Muscle layer of duodenum (tissue), 2 donors: ENCODE data around the gene ISG20L2.

Experiments
- H3K27ac ChIP-seq: one replicate; pipeline ENCODE4 v1.7.0; 2013; ENCODE audit warnings: mild to moderate bottlenecking, low read length
- H3K27me3 ChIP-seq: one replicate; pipeline ENCODE4 v1.7.0; 2013; ENCODE audit warnings: low read depth, mild to moderate bottlenecking, control low read depth, low read length
- H3K36me3 ChIP-seq, 2 donors: one replicate each; pipeline ENCODE4 v1.7.0; 2013; ENCODE audit warnings: low read length in 2 of 2, control low read depth in 1 of 2, mild to moderate bottlenecking in 1 of 2; ENCODE audit not compliant: insufficient read depth in 2 of 2, control insufficient read depth in 1 of 2
- H3K4me1 ChIP-seq, 2 donors: one replicate each; pipeline ENCODE4 v1.7.0; 2013; ENCODE audit warnings: low read length in 2 of 2, mild to moderate bottlenecking in 2 of 2, control low read depth in 1 of 2, moderate library complexity in 1 of 2; ENCODE audit not compliant: insufficient read depth in 2 of 2, control insufficient read depth in 1 of 2
- H3K4me3 ChIP-seq, 2 donors: one replicate each; pipeline ENCODE4 v1.7.0; 2013; ENCODE audit warnings: low read length in 2 of 2, low read depth in 1 of 2, mild to moderate bottlenecking in 1 of 2
- H3K9me3 ChIP-seq, 2 donors: one replicate each; pipeline ENCODE4 v1.7.0; 2013; ENCODE audit warnings: low read length in 2 of 2, control low read depth in 1 of 2, mild to moderate bottlenecking in 1 of 2; ENCODE audit not compliant: control insufficient read depth in 1 of 2
- donor health status: healthy.

Gene ISG20L2

DNA sequence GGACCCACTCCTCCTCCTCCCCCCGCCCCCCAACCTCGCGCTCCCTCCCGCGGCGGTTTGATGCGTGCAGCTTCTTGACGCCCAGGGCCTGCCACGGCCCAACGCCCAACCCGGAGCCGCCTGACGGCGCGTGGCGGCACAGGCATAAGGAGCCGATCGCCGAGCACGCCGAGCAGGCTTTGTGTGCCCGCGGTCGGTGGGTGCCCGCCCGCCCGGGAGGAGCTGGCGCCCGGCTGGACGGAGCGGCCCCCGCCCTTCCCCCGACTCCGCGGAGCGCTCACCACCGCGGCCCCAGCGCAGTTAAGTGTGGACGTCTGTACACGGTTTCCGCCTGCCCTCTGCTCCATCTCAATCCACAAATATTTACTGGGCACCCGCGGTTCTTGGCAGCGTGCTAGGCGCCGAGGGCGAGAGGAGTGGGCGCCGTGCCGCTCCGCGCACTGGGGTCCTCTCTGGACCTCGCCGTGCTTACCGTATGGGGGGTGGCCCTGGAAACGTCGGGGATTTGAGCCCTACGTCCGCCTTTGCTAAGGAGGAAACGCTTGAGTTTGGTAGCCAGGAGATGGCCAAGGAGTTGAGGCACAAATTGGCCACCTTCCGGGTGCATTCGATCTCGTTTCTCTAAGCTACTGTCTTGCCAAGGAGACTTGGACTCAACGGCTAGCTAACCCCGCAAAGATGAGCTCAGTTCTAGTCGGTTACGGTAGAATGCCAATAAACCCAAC is 23.4 kb upstream of the ISG20L2 start:
- Histone ChIP-seq H3K9me3 (no peaks in the 10 kb centered on the region), H3K27me3 (no peaks in the 10 kb centered on the region)

DNA sequence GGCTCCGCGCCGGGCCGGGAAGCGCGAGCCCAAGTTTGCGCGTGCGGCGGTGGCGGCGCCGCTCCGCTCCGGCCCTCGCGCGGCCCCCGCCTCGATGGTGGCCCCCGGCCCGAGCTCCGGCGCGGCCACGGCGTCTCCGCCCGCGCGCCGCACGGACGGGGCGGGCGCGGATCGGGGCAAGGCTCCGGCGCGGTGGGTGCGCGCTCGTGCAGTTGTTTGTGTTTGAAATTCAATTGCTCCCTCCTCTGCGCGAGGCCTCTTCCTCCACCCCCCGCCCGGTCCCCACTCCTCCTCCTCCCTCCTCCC is 22.8 kb upstream of the ISG20L2 start, which contains the start of gene HDGF:
TSS of gene HDGF (minus strand) at position 225 of the 306 bp plus-strand sequence. CDS start 246 bp downstream, outside the sequence.
- H3K4me1 ChIP-seq = peaks cover 34 to 48% of the 10 kb centered on the region in 2 donors
- no peaks in the 10 kb centered on the region for H3K27me3 ChIP-seq
- peak within 1 kb of the TSS; percentile 90 to 96 for H3K4me3 ChIP-seq
- H3K9me3 ChIP-seq = no peaks in the 10 kb centered on the region
- peaks cover 0 to 19% of the 10 kb centered on the region in 2 donors for H3K36me3 ChIP-seq
- peak within 1 kb of the TSS; percentile 96 for H3K27ac ChIP-seq

More for the DNA sequence above, 23.4 kb upstream of the ISG20L2 start:
- peak overlapping the region; percentile 91 for H3K27ac ChIP-seq
- peak overlapping the region; percentile 90 to 96 for H3K4me3 ChIP-seq
- H3K4me1 ChIP-seq = peaks cover 34 to 45% of the 10 kb centered on the region in 2 donors
- peaks cover 0 to 15% of the 10 kb centered on the region in 2 donors for H3K36me3 ChIP-seq

DNA sequence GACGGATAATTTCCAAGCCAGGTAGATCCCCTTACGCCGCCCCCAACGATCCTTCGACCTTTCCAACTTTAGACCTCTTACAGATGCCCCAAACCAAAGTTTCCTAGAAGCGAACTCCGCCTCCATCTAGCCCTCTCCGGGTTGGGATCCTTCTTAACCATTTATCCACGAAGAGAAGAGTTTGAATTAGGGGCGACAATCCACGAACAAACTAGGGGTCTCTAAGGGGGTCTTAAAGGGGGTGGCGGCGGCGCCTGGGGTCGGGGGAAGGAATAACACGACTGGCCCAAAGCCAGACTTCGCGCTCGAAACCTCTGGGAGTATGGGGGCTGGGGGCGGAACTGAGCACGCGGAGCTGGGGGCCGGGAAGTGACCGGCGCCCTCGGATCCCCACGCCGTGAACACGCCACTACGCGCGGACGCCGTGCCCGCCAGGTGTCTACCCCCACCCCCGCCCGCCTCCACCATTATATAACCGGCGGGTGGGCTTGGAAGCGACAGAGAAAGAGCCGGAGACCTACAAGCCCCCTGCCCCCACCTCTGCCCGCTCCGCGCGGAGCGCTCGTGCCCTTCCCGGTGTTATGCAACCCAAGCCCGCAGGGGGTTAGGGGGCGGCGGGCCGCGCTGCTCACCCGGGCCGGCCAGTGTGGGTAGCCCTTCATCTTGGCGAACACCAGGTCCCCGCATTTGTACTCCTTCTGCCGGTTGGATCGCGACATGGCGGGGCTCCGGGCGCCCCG is 22.3 kb upstream of the ISG20L2 start:
- Histone ChIP-seq H3K4me1 (peaks cover 35 to 53% of the 10 kb centered on the region in 2 donors), H3K36me3 (peaks cover 0 to 19% of the 10 kb centered on the region in 2 donors), H3K9me3 (no peaks in the 10 kb centered on the region), H3K27me3 (no peaks in the 10 kb centered on the region), H3K4me3 (peak overlapping the region; percentile 90 to 93), H3K27ac (peak overlapping the region; percentile 96)

DNA sequence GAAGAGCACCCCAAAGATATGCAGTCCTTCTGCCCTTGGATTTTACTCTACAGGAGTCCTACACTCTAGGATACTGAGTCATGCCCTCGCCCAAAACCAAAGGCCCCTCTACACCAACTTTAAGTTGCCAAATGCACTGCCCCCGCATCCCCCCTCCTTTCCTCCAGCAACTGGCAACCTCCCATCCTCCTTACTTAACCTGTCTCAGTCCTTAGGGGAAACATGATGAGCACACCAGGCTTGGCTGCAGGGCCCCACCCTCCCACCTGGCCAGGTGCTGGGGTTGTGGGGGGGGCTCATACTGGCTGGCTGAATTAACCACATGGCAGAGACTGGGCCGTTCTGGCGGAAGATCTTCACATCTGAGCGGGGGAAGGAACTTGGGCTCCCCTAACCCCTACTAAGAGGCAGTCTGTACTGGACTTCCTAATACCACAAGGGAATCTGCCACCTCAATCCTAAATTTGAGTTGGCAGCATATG is 21.7 kb upstream of the ISG20L2 start:
- H3K4me1 ChIP-seq = peaks cover 40 to 60% of the 10 kb centered on the region in 2 donors
- peak overlapping the region; percentile 90 to 93 for H3K4me3 ChIP-seq
- H3K36me3 ChIP-seq = peaks cover 0 to 19% of the 10 kb centered on the region in 2 donors
- H3K27ac ChIP-seq = peak overlapping the region; percentile 96
- no peaks in the 10 kb centered on the region for H3K27me3 ChIP-seq
- H3K9me3 ChIP-seq = no peaks in the 10 kb centered on the region

DNA sequence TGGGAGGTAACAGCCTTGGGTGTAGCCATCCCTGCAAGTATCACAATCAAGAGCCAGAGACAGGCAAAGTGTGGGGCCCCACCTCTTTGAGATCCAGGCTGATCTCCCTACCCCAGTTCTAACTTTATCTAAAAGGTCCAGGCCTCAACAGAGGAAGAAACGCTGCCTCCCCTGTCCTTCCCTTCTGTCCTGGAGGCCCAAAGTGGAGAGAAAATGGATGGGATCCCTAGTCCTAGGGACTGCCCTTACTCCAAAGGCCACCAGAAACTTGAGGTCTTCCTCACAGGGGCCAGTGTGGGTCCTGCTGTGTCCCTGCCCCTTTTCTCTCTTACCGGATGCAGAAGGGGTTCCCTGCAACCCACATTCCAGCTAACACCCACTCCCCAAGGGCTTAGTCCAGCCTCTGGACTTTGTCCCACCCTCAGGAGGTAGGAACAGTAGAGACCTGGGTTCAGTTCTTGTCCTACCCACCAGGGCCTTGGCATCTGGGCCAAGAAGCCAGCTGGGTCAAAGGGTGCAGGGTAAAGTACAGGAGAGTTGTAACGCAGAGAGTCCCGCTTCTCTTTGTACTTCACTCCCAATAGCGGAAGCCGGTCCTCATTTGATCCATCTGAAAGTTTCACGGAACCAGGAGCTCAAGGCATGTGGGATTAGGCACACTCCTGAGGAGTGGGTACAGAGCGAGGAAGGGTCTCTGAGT is 21.0 kb upstream of the ISG20L2 start:
- Histone ChIP-seq H3K36me3 (peaks cover 0 to 24% of the 10 kb centered on the region in 2 donors), H3K9me3 (no peaks in the 10 kb centered on the region), H3K4me1 (peaks cover 40 to 65% of the 10 kb centered on the region in 2 donors), H3K27me3 (no peaks in the 10 kb centered on the region), H3K27ac (peak overlapping the region; percentile 96), H3K4me3 (peak overlapping the region; percentile 90 to 93)

DNA sequence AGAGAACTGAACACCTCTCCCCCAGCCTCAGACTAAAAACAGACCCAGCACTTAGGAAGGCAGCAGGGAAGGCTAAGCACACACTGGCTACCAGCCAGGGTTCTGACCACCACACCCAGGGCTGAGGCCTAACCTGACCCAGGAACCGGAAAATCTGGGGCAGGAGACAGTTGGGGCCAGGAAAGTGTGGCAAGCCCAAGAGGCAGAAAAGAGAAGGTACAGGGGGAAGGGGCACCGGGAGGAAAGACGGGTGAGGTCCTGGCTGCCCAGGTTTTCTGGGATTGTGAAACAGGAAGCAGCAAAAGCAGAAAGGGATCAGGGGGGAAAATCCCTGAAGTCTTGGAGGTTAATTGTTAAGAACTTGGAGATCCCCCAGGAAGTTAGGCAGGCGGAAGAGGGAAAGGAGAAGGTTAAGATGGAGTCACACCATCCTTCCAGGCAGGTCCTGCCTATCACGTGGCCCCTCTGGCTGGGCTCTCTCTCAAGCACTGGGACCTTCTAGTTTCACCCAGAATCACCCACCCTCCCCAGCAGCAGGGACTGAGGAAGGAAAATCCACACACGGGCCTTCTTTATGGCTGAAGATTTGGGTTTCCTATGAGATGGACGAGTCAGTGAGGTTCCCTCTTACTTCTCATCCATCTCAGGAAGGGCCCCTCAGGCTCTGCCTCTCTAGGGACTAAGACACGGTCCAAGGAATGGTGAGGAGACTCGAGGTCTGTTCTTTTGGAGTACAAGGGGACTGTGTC is 20.3 kb upstream of the ISG20L2 start:
- peaks cover 4 to 29% of the 10 kb centered on the region in 2 donors for H3K36me3 ChIP-seq
- H3K27me3 ChIP-seq = no peaks in the 10 kb centered on the region
- peak overlapping the region; percentile 90 to 93 for H3K4me3 ChIP-seq
- H3K4me1 ChIP-seq = peaks cover 40 to 65% of the 10 kb centered on the region in 2 donors
- H3K9me3 ChIP-seq = no peaks in the 10 kb centered on the region
- peak overlapping the region; percentile 96 for H3K27ac ChIP-seq

DNA sequence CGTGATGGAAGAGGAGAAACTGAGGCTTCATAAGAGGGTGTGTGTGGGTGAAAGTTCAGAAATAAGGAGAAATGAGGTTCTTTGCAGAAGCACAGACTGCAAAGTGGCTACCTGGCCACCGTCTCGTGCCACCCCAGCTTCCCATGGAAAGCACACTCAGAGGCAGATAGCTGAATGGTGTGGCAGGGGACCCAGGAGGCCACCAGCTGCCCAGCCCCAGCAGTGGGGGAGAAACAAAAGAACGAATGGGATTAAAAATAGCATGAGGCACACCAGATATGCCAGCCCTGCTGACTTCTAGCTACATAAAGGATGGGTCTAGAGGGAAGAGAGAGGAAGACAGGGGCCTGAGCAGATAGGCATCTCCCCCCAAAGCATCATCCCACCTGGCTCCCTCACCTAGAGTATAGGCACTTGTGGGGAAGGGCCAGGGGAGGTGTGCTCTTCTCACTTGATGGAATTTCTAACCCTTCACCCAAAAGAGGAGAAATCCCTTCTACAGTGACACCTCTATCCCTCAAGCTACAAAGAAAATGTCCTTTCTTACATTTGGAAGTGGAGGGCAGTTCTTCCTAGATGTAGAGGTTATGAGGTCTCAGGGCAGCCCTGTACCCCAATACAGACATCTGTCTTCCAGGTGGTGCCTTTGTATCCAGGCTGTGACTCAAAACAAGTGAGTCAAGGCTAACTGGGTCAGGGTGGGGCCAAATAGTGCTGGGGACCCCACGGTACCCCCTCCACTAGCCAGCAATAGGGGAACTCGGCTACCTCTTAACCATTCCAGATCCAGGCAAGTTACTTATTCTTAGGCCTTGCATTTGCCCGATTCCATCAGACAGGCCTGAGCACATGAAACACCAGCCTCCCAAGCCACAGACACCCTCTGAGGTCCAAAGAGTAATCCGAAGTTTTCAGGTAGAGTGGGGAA is 19.4 kb upstream of the ISG20L2 start:
- peaks cover 10 to 37% of the 10 kb centered on the region in 2 donors for H3K36me3 ChIP-seq
- H3K9me3 ChIP-seq = no peaks in the 10 kb centered on the region
- H3K27ac ChIP-seq = peak overlapping the region; percentile 96
- peak overlapping the region; percentile 90 to 93 for H3K4me3 ChIP-seq
- peaks cover 38 to 59% of the 10 kb centered on the region in 2 donors for H3K4me1 ChIP-seq
- H3K27me3 ChIP-seq = no peaks in the 10 kb centered on the region

DNA sequence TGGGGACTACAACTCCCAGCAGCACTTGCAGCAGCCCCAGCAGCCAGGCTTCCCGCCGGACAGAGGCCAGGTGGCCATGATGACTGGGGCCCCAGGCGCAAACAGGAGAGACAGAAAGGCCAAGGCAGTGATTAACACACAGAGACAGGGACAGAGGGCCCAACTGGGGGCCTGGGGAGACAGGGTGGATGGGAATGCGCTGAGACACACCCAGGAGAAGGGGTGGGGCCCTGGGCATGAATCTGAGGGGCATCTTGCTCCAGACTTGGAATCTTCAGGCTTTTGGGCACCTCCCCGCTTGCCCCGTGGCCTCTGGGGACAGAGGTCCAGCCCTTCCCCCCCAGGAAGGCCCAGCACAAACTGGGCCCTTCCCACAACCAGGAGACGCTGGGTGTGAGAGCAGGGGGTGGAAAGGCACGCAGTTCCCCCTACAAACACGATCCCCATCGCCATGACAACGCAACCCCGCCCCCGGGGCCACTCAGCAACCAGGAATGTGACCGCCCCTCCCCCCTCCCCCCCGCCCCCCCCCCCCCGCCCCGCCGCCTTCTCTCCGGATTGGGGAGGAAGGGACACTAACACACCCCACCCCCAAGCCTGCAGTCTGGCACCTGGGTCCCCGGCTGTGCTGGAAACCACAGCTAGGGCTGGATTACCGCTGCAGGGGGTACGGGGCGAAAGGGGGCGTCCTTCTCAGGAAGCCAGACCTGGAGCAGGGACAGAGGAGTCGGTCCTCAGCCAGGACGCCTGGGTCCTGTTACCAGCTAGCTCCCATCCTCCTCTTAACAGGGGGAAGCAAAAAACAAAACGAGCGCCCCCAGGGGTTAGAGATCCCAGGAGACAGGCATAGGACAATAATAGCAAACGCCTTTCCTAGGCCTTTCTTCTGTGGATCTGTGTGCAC is 18.4 kb upstream of the ISG20L2 start:
- H3K36me3 ChIP-seq = peaks cover 19 to 48% of the 10 kb centered on the region in 2 donors
- peak overlapping the region; percentile 97 for H3K27ac ChIP-seq
- H3K27me3 ChIP-seq = no peaks in the 10 kb centered on the region
- peaks cover 32 to 52% of the 10 kb centered on the region in 2 donors for H3K4me1 ChIP-seq
- peak overlapping the region; percentile 90 to 93 for H3K4me3 ChIP-seq
- H3K9me3 ChIP-seq = no peaks in the 10 kb centered on the region

DNA sequence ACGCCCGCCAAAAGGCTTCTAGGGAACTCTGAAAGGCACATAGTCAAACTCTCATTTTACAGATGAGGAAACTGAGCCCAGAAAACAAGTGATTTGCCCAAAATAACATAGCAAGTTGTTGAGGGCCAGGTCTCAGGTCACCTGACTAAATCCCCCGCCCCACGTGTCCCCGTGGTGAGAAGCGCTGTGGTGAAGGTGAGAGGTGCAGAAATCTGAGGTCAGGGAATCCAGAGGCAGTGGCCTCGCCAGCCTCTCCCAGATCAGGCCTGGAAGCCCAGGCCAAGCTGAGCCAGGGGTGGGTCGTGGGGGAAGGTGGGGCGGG is 17.8 kb upstream of the ISG20L2 start:
- H3K27ac ChIP-seq = peak overlapping the region; percentile 97
- no peaks in the 10 kb centered on the region for H3K9me3 ChIP-seq
- H3K27me3 ChIP-seq = no peaks in the 10 kb centered on the region
- H3K4me3 ChIP-seq = peak overlapping the region; percentile 65 to 73
- peaks cover 37 to 56% of the 10 kb centered on the region in 2 donors for H3K4me1 ChIP-seq
- H3K36me3 ChIP-seq = peaks cover 21 to 50% of the 10 kb centered on the region in 2 donors
